DND-41 (cell line): ENCODE measurements around the gene CTNNA3.

Experiments
- EZH2 ChIP-seq: IDR thresholded peaks from 3 replicates; pipeline ENCODE4 v1.6.1; 2012; ENCODE audit warnings: borderline replicate concordance, low read depth, mild to moderate bottlenecking, moderate library complexity, low read length, inconsistent platforms; ENCODE audit not compliant: severe bottlenecking
- TF ChIP-seq, protein P1 (sequence below): IDR thresholded peaks from 2 replicates; pipeline ENCODE4 v1.5.1; 2012; ENCODE audit warnings: borderline replicate concordance, low read length, moderate library complexity, mild to moderate bottlenecking; ENCODE audit not compliant: poor library complexity, severe bottlenecking; ENCODE audit errors: extremely low read depth

DNA sequence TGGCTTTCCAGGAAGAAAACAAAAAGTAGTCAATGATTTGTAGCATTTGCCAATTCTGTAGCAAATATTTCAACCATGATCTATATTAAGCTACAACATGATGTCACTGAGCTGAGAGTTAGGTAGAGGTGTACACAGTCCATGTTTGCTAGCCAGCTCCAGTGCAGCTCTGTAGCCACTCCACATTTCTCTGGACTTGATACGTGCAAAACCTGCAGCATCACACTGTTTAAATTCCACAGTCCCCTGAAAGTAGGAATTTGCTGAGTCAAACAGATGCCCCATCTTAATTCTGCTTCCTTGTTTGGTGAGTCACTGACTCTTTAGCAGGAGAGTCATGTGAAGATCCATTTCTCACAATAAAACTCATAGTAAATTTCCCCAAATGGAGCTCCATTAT is 859.9 kb downstream of the CTNNA3 start:
- TF ChIP-seq, protein P1, sequence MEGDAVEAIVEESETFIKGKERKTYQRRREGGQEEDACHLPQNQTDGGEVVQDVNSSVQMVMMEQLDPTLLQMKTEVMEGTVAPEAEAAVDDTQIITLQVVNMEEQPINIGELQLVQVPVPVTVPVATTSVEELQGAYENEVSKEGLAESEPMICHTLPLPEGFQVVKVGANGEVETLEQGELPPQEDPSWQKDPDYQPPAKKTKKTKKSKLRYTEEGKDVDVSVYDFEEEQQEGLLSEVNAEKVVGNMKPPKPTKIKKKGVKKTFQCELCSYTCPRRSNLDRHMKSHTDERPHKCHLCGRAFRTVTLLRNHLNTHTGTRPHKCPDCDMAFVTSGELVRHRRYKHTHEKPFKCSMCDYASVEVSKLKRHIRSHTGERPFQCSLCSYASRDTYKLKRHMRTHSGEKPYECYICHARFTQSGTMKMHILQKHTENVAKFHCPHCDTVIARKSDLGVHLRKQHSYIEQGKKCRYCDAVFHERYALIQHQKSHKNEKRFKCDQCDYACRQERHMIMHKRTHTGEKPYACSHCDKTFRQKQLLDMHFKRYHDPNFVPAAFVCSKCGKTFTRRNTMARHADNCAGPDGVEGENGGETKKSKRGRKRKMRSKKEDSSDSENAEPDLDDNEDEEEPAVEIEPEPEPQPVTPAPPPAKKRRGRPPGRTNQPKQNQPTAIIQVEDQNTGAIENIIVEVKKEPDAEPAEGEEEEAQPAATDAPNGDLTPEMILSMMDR = no peak
- no peak for TF ChIP-seq EZH2
